Measurements from ENCODE around the gene ST8SIA3. TPM values are rescaled to one million over a fixed set of nuclear protein-coding genes. Genes with fewer than 3 reads are reported as not detected.

ST8SIA3 gene
- total and polyA plus RNA-seq, 2 of the 4 experiments (the other 2 are of a cell fraction) = not detected

DNA sequence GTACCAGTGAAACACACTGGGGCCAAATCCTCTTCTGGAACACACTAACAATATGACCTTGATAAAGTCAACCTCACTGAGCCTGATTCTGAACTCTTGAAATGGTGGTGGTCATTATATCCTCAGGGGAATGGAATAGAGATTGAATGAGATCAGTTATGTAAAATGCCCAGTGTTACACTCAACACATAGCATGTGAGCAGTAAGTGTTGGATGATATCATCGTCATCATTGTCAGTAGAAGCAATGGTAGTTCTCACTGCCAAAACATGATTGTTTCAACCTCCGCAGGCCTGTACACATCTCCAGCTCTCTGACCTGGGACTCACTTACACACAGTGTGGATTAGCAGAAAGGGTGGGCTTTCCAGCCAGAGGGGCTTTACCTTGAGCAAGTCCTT lies 5.5 kb upstream of the ST8SIA3 start:
- ATAC-seq (ENCODE audit: low read depth) = no peak
- Histone ChIP-seq H3K79me1 (ENCODE audit: low read depth in 1 of 2, low read length in 2 of 2) (no peaks in the 10 kb centered on the region), H3K4me1 (ENCODE audit: control insufficient read depth, insufficient read depth, low read length) (no peaks in the 10 kb centered on the region), H2AK9ac (replicated peaks; ENCODE audit: low read depth, low read length, poor library complexity) (no peak overlapping the region), H2BK120ac (ENCODE audit: low read depth, low read length) (no peak overlapping the region), H2AFZ (replicated peaks; ENCODE audit: low read length, poor library complexity) (no peak overlapping the region), H2AK5ac (ENCODE audit: low read depth, low read length) (no peak overlapping the region), H2BK20ac (ENCODE audit: low read depth, low read length) (no peak overlapping the region), H3K23ac (ENCODE audit: low read depth, low read length) (no peak overlapping the region), H2BK5ac (ENCODE audit: low read depth, low read length, poor library complexity, severe bottlenecking) (no peak overlapping the region), H3K36me3 (ENCODE audit: control insufficient read depth, insufficient read depth, low read length) (no peaks in the 10 kb centered on the region), H3K14ac (replicated peaks; ENCODE audit: low read depth, low read length) (no peak overlapping the region), H3K4ac (ENCODE audit: low read depth, low read length) (no peak overlapping the region), H4K5ac (ENCODE audit: low read depth, low read length) (no peak overlapping the region), H4K8ac (ENCODE audit: low read depth in 2 of 2, low read length in 2 of 2) (no peak overlapping the region), H4K91ac (ENCODE audit: insufficient read depth, low read depth, low read length) (no peak overlapping the region), H3K4me3 (ENCODE audit: insufficient read depth, low read depth, low read length) (no peak overlapping the region), H3K27me3 (ENCODE audit: control insufficient read depth, insufficient read depth, low read length) (peaks cover 7% of the 10 kb centered on the region), H3K9me3 (ENCODE audit: control insufficient read depth, insufficient read depth, low read length) (no peaks in the 10 kb centered on the region), H3K56ac (ENCODE audit: extremely low read depth, insufficient read depth, low read length) (no peak overlapping the region), H2BK15ac (ENCODE audit: low read depth, low read length) (no peak overlapping the region), H4K20me1 (ENCODE audit: insufficient read depth, low read length) (no peaks in the 10 kb centered on the region), H3K9ac (ENCODE audit: low read depth, low read length) (no peak overlapping the region), H3K9me1 (ENCODE audit: insufficient read depth, low read length) (no peaks in the 10 kb centered on the region), H3K18ac (ENCODE audit: low read depth, low read length) (no peak overlapping the region), H3K4me2 (ENCODE audit: low read depth, low read length) (no peak overlapping the region), H3K27ac (ENCODE audit: insufficient read depth, low read length) (no peak overlapping the region)
- intact Hi-C loops (cut with micrococcal nuclease) = no loop called here
- no peak for DNase-seq
- POLR2A ChIA-PET (ENCODE audit: unreplicated experiment) = no interaction called here
- TF ChIP-seq NFE2L2 (IDR thresholded peaks at IDR 0.05; ENCODE audit: low read depth, low read length) (no peak), FOS (IDR thresholded peaks at IDR 0.05; ENCODE audit: low read depth, low read length) (no peak)
- CTCF ChIA-PET = no interaction called here
- WGBS, 2 experiments (ENCODE audit: extremely low coverage in 2 of 2, insufficient read length in 1 of 2) = no CpG with 5 or more reads among the region's 2 CpGs
- dilution Hi-C loops (cut with HindIII; ENCODE audit: low sequenced_read_pairs, unreplicated experiment) = no loop called here
- in situ Hi-C loops (cut with MboI; ENCODE audit: low sequenced_read_pairs) = no loop called here
- no TSS peak for BruUV-seq (replicated peaks)

Measured in IMR-90 (cell line).